K562 (cell line): ENCODE results near the gene NECTIN4.

Source experiments
- RBBP5 ChIP-seq: fragments of 200-600 bp; sonication (generic); IDR thresholded peaks from 2 replicates; pipeline ENCODE4 v1.6.1; 2012; ENCODE audit warnings: borderline replicate concordance, mild to moderate bottlenecking, low read length, control low read depth, inconsistent platforms; ENCODE audit not compliant: insufficient read depth, poor library complexity, severe bottlenecking
- SRSF9 ChIP-seq: fragments of 200-400 bp; formaldehyde crosslinking; IDR thresholded peaks from 2 replicates; pipeline ENCODE4 v1.6.1; 2017; ENCODE audit warnings: low read depth, low read length, borderline replicate concordance
- ZNF146 ChIP-seq: IDR thresholded peaks from one replicate; pipeline ENCODE4 v1.6.1; 2018; ENCODE audit warnings: missing compliant biosample characterization; ENCODE audit not compliant: unreplicated experiment
- ZNF3 ChIP-seq: fragments of 250-450 bp; sonication (Bioruptor Pico); IDR thresholded peaks from 2 replicates; pipeline ENCODE4 v1.5.0; 2021; ENCODE audit warnings: mild to moderate bottlenecking, moderate library complexity
- ZNF77 ChIP-seq: fragments of 250-450 bp; sonication (Bioruptor Pico); IDR thresholded peaks from 2 replicates; pipeline ENCODE4 v1.5.0; 2020
- TF ChIP-seq, protein P1 (sequence below), 3 experiments: IDR thresholded peaks in 2 of 3; conservative IDR thresholded peaks in 1 of 3; 2 replicates each; pipeline ENCODE4 v1.5.1; 2011 to 2012; ENCODE audit warnings: low read length in 3 of 3, mild to moderate bottlenecking in 3 of 3, control low read depth in 2 of 3, improper control_type of control experiment in 1 of 3, inconsistent platforms in 1 of 3, low read depth in 1 of 3, mixed read lengths in 1 of 3, moderate library complexity in 1 of 3; ENCODE audit not compliant: insufficient read depth in 2 of 3
- TF ChIP-seq, protein P2 (sequence below): sonication (generic); formaldehyde crosslinking; IDR thresholded peaks from 2 replicates; pipeline ENCODE4 v1.8.1; 2023; ENCODE audit warnings: mild to moderate bottlenecking, missing genetic modification reagents, moderate library complexity
- TF ChIP-seq, protein P3 (sequence below): fragments of 250-450 bp; sonication (Bioruptor Pico); IDR thresholded peaks from 2 replicates; pipeline ENCODE4 v1.5.0; 2022; ENCODE audit warnings: mild to moderate bottlenecking

DNA sequence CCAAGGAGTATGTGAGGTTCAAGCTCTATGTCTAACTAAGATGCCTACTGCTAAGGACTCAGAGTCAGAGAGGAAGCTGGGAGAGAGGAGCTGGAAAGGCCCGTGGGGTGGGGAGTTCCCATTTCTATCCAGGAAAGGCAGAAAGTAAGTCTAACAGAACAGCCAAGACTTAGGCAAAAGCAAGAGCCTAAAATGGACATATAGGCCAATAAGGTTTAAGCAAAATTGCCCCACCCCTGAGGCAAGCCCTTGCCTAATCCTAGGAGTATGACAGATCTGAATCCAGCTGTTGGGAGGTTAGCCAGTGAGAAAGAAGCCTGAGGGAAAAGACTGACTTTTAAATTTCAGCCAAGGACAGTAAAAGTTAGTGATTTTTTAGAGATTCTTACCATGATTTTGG lies 7.2 kb upstream of the NECTIN4 start:
- TF ChIP-seq RBBP5 (no peak), SRSF9 (no peak), ZNF77 (CRISPR knock-in tag) (no peak), ZNF3 (CRISPR knock-in tag) (no peak), ZNF146 (CRISPR knock-in tag) (no peak)
- TF ChIP-seq, protein P1, sequence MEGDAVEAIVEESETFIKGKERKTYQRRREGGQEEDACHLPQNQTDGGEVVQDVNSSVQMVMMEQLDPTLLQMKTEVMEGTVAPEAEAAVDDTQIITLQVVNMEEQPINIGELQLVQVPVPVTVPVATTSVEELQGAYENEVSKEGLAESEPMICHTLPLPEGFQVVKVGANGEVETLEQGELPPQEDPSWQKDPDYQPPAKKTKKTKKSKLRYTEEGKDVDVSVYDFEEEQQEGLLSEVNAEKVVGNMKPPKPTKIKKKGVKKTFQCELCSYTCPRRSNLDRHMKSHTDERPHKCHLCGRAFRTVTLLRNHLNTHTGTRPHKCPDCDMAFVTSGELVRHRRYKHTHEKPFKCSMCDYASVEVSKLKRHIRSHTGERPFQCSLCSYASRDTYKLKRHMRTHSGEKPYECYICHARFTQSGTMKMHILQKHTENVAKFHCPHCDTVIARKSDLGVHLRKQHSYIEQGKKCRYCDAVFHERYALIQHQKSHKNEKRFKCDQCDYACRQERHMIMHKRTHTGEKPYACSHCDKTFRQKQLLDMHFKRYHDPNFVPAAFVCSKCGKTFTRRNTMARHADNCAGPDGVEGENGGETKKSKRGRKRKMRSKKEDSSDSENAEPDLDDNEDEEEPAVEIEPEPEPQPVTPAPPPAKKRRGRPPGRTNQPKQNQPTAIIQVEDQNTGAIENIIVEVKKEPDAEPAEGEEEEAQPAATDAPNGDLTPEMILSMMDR (IDR thresholded peaks at IDR 0.05 in 2 of 3, conservative IDR thresholded peaks at IDR 0.05 in 1 of 3; ENCODE audit: insufficient read depth in 2 of 3, low read depth in 1 of 3, low read length in 3 of 3): no peak
- TF ChIP-seq, protein P2, sequence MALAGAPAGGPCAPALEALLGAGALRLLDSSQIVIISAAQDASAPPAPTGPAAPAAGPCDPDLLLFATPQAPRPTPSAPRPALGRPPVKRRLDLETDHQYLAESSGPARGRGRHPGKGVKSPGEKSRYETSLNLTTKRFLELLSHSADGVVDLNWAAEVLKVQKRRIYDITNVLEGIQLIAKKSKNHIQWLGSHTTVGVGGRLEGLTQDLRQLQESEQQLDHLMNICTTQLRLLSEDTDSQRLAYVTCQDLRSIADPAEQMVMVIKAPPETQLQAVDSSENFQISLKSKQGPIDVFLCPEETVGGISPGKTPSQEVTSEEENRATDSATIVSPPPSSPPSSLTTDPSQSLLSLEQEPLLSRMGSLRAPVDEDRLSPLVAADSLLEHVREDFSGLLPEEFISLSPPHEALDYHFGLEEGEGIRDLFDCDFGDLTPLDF (CRISPR knock-in tag): no peak
- TF ChIP-seq, protein P3, sequence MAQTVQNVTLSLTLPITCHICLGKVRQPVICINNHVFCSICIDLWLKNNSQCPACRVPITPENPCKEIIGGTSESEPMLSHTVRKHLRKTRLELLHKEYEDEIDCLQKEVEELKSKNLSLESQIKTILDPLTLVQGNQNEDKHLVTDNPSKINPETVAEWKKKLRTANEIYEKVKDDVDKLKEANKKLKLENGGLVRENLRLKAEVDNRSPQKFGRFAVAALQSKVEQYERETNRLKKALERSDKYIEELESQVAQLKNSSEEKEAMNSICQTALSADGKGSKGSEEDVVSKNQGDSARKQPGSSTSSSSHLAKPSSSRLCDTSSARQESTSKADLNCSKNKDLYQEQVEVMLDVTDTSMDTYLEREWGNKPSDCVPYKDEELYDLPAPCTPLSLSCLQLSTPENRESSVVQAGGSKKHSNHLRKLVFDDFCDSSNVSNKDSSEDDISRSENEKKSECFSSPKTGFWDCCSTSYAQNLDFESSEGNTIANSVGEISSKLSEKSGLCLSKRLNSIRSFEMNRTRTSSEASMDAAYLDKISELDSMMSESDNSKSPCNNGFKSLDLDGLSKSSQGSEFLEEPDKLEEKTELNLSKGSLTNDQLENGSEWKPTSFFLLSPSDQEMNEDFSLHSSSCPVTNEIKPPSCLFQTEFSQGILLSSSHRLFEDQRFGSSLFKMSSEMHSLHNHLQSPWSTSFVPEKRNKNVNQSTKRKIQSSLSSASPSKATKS (CRISPR knock-in tag): no peak
